Lung (tissue), 12 donors: ENCODE results near the gene COA7. TPM values are rescaled to one million over a fixed set of nuclear protein-coding genes. Genes with fewer than 3 reads are reported as not detected.
A peak's percentile ranks its signal among the peaks of the same experiment; 100 is the strongest.

Source experiments
- ATAC-seq: fragments of 200-7000 bp; cut with Tn5 transposase; one replicate; pipeline ENCODE4 v1.9.1; 2020; ENCODE audit warnings: moderate number of reproducible peaks; ENCODE audit not compliant: insufficient read depth, low FRiP score
- DNase-seq, 3 donors: peaks; one replicate each; pipeline ENCODE4 v3.0.0-alpha.2; 2013 to 2017
- H3K27ac ChIP-seq, 2 donors: one replicate each; pipeline ENCODE4 v1.5.1; 2013; ENCODE audit warnings: mild to moderate bottlenecking in 2 of 2, moderate library complexity in 2 of 2, control low read depth in 1 of 2, inconsistent platforms in 1 of 2, low read depth in 1 of 2, low read length in 1 of 2
- H3K27me3 ChIP-seq, 3 donors: one replicate each; pipeline ENCODE4 v1.5.1; 2013; ENCODE audit warnings: low read length in 2 of 3; ENCODE audit not compliant: control insufficient read depth in 3 of 3, insufficient read depth in 3 of 3
- H3K36me3 ChIP-seq, 4 donors: one replicate each; pipeline ENCODE4 v1.5.1; 2013; ENCODE audit warnings: low read length in 4 of 4, mild to moderate bottlenecking in 1 of 4, moderate library complexity in 1 of 4; ENCODE audit not compliant: control insufficient read depth in 4 of 4, insufficient read depth in 4 of 4
- H3K4me1 ChIP-seq, 5 donors: one replicate each; pipeline ENCODE4 v1.5.1; 2013; ENCODE audit warnings: low read length in 5 of 5, mild to moderate bottlenecking in 2 of 5, moderate library complexity in 1 of 5; ENCODE audit not compliant: control insufficient read depth in 5 of 5, insufficient read depth in 5 of 5
- H3K4me3 ChIP-seq: one replicate; pipeline ENCODE4 v1.5.1; 2013; ENCODE audit warnings: mild to moderate bottlenecking, control low read depth, moderate library complexity
- H3K9ac ChIP-seq, 2 donors: one replicate each; pipeline ENCODE4 v1.5.1; 2013; ENCODE audit warnings: low read length in 2 of 2, control low read depth in 1 of 2; ENCODE audit not compliant: insufficient read depth in 1 of 2
- H3K9me3 ChIP-seq, 4 donors: one replicate each; pipeline ENCODE4 v1.5.1; 2013; ENCODE audit warnings: low read length in 3 of 4, mild to moderate bottlenecking in 1 of 4, moderate library complexity in 1 of 4; ENCODE audit not compliant: control insufficient read depth in 4 of 4, insufficient read depth in 3 of 4
- WGBS, 2 donors: extraction: QIAGEN DNeasy Blood & Tissue Kit; methylation state at CpG; one replicate each; pipeline ENCODE4 v1.1.7; 2013; 5-methylcytosine and 5-hydroxymethylcytosine counted together
- polyA plus RNA-seq, 2 donors: library from polyadenylated mRNA; stranded (reverse); fragments of 200-250 nt; gene quantifications; one replicate each; pipeline ENCODE4 v1.2.1, GENCODE V29; 2013
- total RNA-seq, 2 donors: library from RNA; depleted of rRNA in 1 of 2; stranded (reverse); fragments of >200 nt in 1 of 2; gene quantifications; one replicate each; pipeline ENCODE4 v1.2.1, GENCODE V29; 2014 to 2021
- TF ChIP-seq, protein P1 (sequence below): IDR thresholded peaks from 2 replicates; pipeline ENCODE4 v1.5.1; 2012; ENCODE audit warnings: mild to moderate bottlenecking; ENCODE audit errors: control extremely low read depth, extremely low read depth
- donor health status: control.
- donor health status: control.
- donor health status: Bipolar disorder and iron deficiency.
- donor health status: healthy.
- donor health status: DM: yes; HTN: yes; CAD: no.

Gene COA7
- total and polyA plus RNA-seq, 4 donors, result 4.8 to 20.4 (median 8.5) TPM

DNA sequence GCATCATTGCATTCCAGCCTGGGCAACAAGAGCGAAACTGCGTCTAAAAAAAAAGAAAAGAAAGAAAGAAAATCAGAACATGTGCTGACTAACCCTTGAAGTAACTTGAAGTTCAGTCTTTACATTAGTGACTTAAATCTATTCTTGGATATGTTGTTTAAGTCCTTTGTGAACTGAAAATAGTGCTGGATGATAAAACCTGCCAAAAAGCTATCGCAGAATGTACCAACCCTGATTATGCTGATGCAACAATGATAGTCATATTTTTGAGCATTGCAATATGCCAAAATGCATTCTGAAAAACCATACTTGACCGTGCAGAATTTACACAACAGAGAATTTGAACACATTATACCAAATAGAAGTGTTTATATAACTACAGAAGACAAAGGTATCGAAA is 34.4 kb downstream of the COA7 start:
- no peaks in the 10 kb centered on the region for H3K36me3 ChIP-seq
- WGBS, 2 donors, result 88 to 89% methylated on average over 5 of the region's 5 CpGs
- no peak overlapping the region for H3K4me3 ChIP-seq
- H3K27me3 ChIP-seq, result no peaks in the 10 kb centered on the region
- H3K4me1 ChIP-seq, result peaks cover 0 to 5% (median 0%) of the 10 kb centered on the region in 5 donors
- TF ChIP-seq, protein P1, sequence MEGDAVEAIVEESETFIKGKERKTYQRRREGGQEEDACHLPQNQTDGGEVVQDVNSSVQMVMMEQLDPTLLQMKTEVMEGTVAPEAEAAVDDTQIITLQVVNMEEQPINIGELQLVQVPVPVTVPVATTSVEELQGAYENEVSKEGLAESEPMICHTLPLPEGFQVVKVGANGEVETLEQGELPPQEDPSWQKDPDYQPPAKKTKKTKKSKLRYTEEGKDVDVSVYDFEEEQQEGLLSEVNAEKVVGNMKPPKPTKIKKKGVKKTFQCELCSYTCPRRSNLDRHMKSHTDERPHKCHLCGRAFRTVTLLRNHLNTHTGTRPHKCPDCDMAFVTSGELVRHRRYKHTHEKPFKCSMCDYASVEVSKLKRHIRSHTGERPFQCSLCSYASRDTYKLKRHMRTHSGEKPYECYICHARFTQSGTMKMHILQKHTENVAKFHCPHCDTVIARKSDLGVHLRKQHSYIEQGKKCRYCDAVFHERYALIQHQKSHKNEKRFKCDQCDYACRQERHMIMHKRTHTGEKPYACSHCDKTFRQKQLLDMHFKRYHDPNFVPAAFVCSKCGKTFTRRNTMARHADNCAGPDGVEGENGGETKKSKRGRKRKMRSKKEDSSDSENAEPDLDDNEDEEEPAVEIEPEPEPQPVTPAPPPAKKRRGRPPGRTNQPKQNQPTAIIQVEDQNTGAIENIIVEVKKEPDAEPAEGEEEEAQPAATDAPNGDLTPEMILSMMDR, result no peak
- H3K9ac ChIP-seq, result no peak overlapping the region
- DNase-seq, result peak in 1 of 3 donors; percentile 23
- no peaks in the 10 kb centered on the region for H3K9me3 ChIP-seq
- no peak overlapping the region for H3K27ac ChIP-seq
- ATAC-seq, result no peak

DNA sequence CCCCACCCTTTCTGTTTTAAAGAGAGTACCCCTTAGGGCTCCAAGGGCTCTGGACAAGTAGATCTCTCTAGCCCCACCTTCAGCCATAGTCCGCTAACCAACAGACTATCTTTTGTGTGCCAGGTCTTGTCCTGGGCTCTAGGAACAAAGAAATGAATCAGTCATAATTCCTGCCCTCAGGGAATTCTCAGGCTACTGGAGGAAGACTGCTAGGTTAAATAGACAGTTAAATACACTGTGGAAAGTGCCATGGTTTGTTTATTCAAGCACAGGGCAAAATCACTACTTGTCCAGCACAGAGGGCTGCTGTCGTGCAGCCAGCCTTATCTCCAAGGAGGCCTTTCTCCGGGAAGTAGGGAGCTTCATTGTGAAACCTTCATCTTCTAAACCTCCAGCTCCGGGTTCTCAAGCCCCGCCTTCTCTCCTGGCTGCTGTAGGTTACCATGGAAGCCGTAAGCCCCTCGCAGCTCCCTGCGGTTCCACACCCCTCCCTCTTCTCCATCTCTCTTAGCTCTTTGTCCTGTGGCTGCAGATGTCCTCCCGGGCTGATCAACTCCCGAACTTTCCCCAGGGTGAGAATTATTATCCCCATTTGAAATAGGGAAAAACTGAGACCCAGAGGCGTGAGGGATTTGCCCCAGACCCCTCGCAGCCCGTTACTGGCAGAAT is 35.4 kb downstream of the COA7 start:
- peak; percentile 51 to 60 (median 57) for DNase-seq
- TF ChIP-seq, protein P1, result no peak
- ATAC-seq, result peak; percentile 27
- Histone ChIP-seq H3K27me3 (no peaks in the 10 kb centered on the region), H3K9ac (peak overlapping the region in 1 of 2 donors; percentile 23), H3K27ac (no peak overlapping the region), H3K4me3 (no peak overlapping the region), H3K9me3 (no peaks in the 10 kb centered on the region), H3K36me3 (no peaks in the 10 kb centered on the region), H3K4me1 (peaks cover 0 to 5% (median 0%) of the 10 kb centered on the region in 5 donors)
- 39 to 50% methylated on average over 13 of the region's 13 CpGs for WGBS, 2 donors

DNA sequence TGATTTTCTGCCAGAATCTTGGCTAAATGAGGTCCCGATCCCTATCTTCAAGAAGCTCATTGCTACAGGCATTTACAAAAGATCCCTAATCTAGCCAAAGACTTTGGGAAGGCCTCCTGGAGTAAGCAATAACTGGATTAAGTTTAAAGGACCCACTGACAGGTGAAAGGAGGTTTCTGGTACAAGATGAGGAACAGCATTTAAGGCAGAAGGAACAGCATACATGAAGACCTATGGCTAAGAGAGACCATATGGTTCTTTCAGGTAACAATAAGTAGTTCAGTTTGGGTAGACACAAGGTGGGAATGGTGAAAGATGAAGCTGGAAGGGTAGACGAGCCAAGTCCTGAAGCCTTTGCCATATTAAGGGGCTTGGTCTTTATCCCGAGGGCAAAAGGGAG is 37.3 kb downstream of the COA7 start:
- Histone ChIP-seq H3K9me3 (no peaks in the 10 kb centered on the region), H3K4me3 (no peak overlapping the region), H3K36me3 (no peaks in the 10 kb centered on the region), H3K9ac (no peak overlapping the region), H3K4me1 (peaks cover 0 to 5% (median 0%) of the 10 kb centered on the region in 5 donors), H3K27me3 (no peaks in the 10 kb centered on the region), H3K27ac (no peak overlapping the region)
- ATAC-seq, result no peak
- DNase-seq, result no peak
- TF ChIP-seq, protein P1, result no peak
- 53 to 73% methylated on average over 3 of the region's 3 CpGs for WGBS, 2 donors
